Keratinocyte (primary cell): ENCODE data around the gene PARN.

ENCODE experiments used
- CTCF ChIP-seq, 3 experiments: IDR thresholded peaks in 1 of 3; conservative IDR thresholded peaks in 1 of 3; optimal IDR thresholded peaks in 1 of 3; 2 replicates in 2 of 3; 3 replicates in 1 of 3; pipeline versions ENCODE3 to v1.5.1; 2011; ENCODE audit warnings: low read length in 3 of 3, mild to moderate bottlenecking in 3 of 3, moderate library complexity in 2 of 3, control low read depth in 1 of 3, inconsistent platforms in 1 of 3; ENCODE audit not compliant: insufficient read depth in 2 of 3; ENCODE audit errors: extremely low read depth in 1 of 3
- EZH2 ChIP-seq: IDR thresholded peaks from one replicate; pipeline ENCODE4 v1.6.1; 2012; ENCODE audit warnings: inconsistent platforms, mild to moderate bottlenecking, low read length, moderate library complexity

GRCh38 chr16:14495213-14496046, 134.6 kb downstream of the PARN start:
- TF ChIP-seq EZH2 (no peak), CTCF (optimal IDR thresholded peaks at IDR 0.05 in 1 of 3, IDR thresholded peaks at IDR 0.05 in 1 of 3, conservative IDR thresholded peaks at IDR 0.05 in 1 of 3; ENCODE audit: extremely low read depth in 1 of 3, insufficient read depth in 2 of 3, low read length in 3 of 3) (no peak)
